Heart right ventricle (tissue), 16 donors: Measurements from ENCODE around the gene EZH1. TPM values are rescaled to one million over a fixed set of nuclear protein-coding genes. Genes with fewer than 3 reads are reported as not detected.

ENCODE experiments used
- ATAC-seq, 8 donors: fragments of 200-7000 bp; cut with Tn5 transposase; one replicate each; pipeline ENCODE4 v1.9.1; 2020; ENCODE audit warnings: mild to moderate bottlenecking in 8 of 8, moderate library complexity in 8 of 8, moderate number of reproducible peaks in 1 of 8
- DNase-seq, 2 donors: peaks; one replicate each; pipeline ENCODE4 v3.0.0-alpha.2; 2020
- H3K27ac ChIP-seq, 10 donors: fragments of 200-600 bp; sonication (generic) in 2 of 10; one replicate each; pipeline versions ENCODE4 v1.5.0 to v1.8.0; 2020 to 2022; ENCODE audit warnings: mild to moderate bottlenecking in 3 of 10
- H3K27me3 ChIP-seq, 7 donors: fragments of 200-600 bp; one replicate each; pipeline ENCODE4 v1.8.0; 2021 to 2022; ENCODE audit warnings: mild to moderate bottlenecking in 2 of 7
- H3K36me3 ChIP-seq, 9 donors: fragments of 200-600 bp; sonication (generic) in 1 of 9; one replicate each; pipeline versions ENCODE4 v1.5.0 to v1.8.0; 2020 to 2022; ENCODE audit warnings: mild to moderate bottlenecking in 2 of 9
- H3K4me1 ChIP-seq, 9 donors: fragments of 200-600 bp; sonication (generic) in 1 of 9; one replicate each; pipeline versions ENCODE4 v1.5.0 to v1.8.0; 2020 to 2022; ENCODE audit warnings: mild to moderate bottlenecking in 4 of 9
- H3K4me3 ChIP-seq, 10 donors: fragments of 200-600 bp; sonication (generic) in 2 of 10; one replicate each; pipeline versions ENCODE4 v1.5.0 to v1.8.0; 2020 to 2022; ENCODE audit warnings: mild to moderate bottlenecking in 7 of 10, moderate library complexity in 2 of 10
- H3K9me3 ChIP-seq, 11 donors: fragments of 200-600 bp in 10 of 11; sonication (generic) in 2 of 11; one replicate each; pipeline versions ENCODE4 v1.5.0 to v1.8.0; 2013 to 2022; ENCODE audit warnings: mild to moderate bottlenecking in 2 of 11, control low read depth in 1 of 11, moderate library complexity in 1 of 11
- CTCF ChIP-seq, 9 donors: fragments of 200-600 bp; sonication (generic) in 2 of 9; IDR thresholded peaks; one replicate each; pipeline versions ENCODE4 v1.5.0 to v1.8.0; 2021 to 2022; ENCODE audit warnings: antibody characterized with exemption in 9 of 9, mild to moderate bottlenecking in 5 of 9, moderate library complexity in 1 of 9
- WGBS, 2 donors: extraction: QIAGEN DNeasy Blood & Tissue Kit; methylation state at CpG; one replicate each; pipeline ENCODE4 v1.1.7; 2013; ENCODE audit warnings: inconsistent platforms in 1 of 2; 5-methylcytosine and 5-hydroxymethylcytosine counted together
- intact Hi-C, 10 donors: fragments of 100-400 bp; cut with DNase I; formaldehyde crosslinking; loops; one replicate each; pipeline versions ENCODE4 v1.11.1 to v1.14.2; 2022
- microRNA-seq, 2 donors: library from miRNA; unstranded; fragments of <30 nt; microRNA quantifications; one replicate each; pipeline ENCODE4 v1.2.0, GENCODE V29; 2021
- polyA plus RNA-seq, 2 donors: library from polyadenylated mRNA; stranded (reverse); fragments of 200-250 nt; gene quantifications; one replicate each; pipeline ENCODE4 v1.2.3, GENCODE V29; 2013
- total RNA-seq, 10 donors: library from RNA; stranded (reverse); fragmentation: NEBNext Ultra II Directional in 3 of 10; extraction: Animal tissue kit (Norgen Biotek cat#: 25700) in 3 of 10; gene quantifications; one replicate each; pipeline versions ENCODE4 v1.2.1 to v1.2.4, GENCODE V29; 2021 to 2023
- donor health status: Arrhythmogenic right ventricular cardiomyopathy.
- donor health status: ischemic (EF 13 %, LVEDD 7.1; RV severe dilation, severe dysfunction).
- donor health status: healthy with polysubstance abuse.
- donor health status: DM: no; HTN: yes; CAD: no.
- donor health status: DM: no; HTN: no; CAD: no.
- donor health status: ischemic (EF 25% LVEDD 6.9; RV normal size, moderate dysfunction).
- donor health status: ischemic (EF 25% LVEDD 5.7; RV mildly dilated, moderate dysfunction).
- donor health status: healthy.
- donor health status: DM: yes; HTN: yes; CAD: no.
- donor health status: Ischemic cardiomyopathy.
- donor health status: ischemic (EF 35%, LVEDD 5.7; RV mildly dilated, moderate dysfunction).
- donor health status: nonischemic (EF 11% LVEDD 7.7; RV severe dilation, severe dysfunction).
- donor health status: DM: yes; HTN: yes; CAD: no.
- donor health status: PGD.
- donor health status: ischemic (EF 29% LVEDD 5.4; RV normal size, mild dysfunction).
- donor health status: nonischemic (EF 23%, LVEDD 6.1; RV moderate dilation, normal function).

The EZH1 gene
- total and polyA plus RNA-seq, 12 donors, result 16.0 to 50.5 (median 45.9) TPM

GRCh38 chr17:42653179-42654124, 91.4 kb downstream of the EZH1 start:
- ATAC-seq (peak; percentile 75 to 88 (median 82)), DNase-seq (peak; percentile 57 to 75)
- no peaks in the 10 kb centered on the region for H3K36me3 ChIP-seq
- intact Hi-C loops, result no loop called here
- TF ChIP-seq CTCF (IDR thresholded peaks at IDR 0.05), result no peak
- H3K27ac ChIP-seq, result peak overlapping the region; percentile 37 to 86 (median 74)
- peaks cover 0 to 14% (median 0%) of the 10 kb centered on the region in 7 donors for H3K27me3 ChIP-seq
- WGBS, 2 donors, result 25 to 27% methylated on average over 41 to 42 of the region's 42 CpGs
- no peaks in the 10 kb centered on the region for H3K9me3 ChIP-seq
- peak overlapping the region in 9 of 10 donors; percentile 21 to 55 (median 45) for H3K4me3 ChIP-seq
- peaks cover 0 to 15% (median 12%) of the 10 kb centered on the region in 9 donors for H3K4me1 ChIP-seq

DNA sequence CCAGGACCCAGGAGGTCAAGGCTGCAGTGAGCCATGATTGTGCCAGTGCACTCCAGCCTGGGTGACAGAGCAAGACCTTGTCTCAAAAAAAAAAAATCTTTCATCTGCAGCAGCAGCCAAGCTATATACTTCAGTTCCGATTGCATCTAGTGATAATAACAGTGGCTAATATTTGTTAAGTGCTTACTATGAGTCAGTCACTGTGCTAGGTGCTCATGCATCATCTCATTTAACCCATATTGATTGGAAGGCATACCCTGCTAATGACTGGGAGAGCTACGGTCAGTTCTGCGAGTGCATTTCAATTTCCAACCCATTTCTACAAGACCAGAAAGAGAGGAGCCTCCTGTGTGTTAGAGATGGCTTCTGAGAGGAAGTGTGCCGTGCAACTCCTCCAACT, 93.4 kb downstream of the EZH1 start:
- intact Hi-C loops, result no loop called here
- DNase-seq, result no peak
- no peak for TF ChIP-seq CTCF (IDR thresholded peaks at IDR 0.05)

More for the DNA sequence above, 93.4 kb downstream of the EZH1 start:
- Histone ChIP-seq H3K27ac (no peak overlapping the region), H3K27me3 (peaks cover 0 to 14% (median 0%) of the 10 kb centered on the region in 7 donors), H3K4me3 (no peak overlapping the region), H3K4me1 (peaks cover 0 to 15% (median 12%) of the 10 kb centered on the region in 9 donors), H3K9me3 (no peaks in the 10 kb centered on the region), H3K36me3 (no peaks in the 10 kb centered on the region)
- ATAC-seq, result no peak
- 76 to 80% methylated on average over 4 of the region's 4 CpGs for WGBS, 2 donors

Small RNA genes within 50 kb of the gene (microRNA-seq; reads per million reads assigned to microRNA genes)
- 0.51 to 1.2 reads per million in 2 donors for gene MIR6780A

Other genes starting within 250 kb of the EZH1 start
- 10 to 100 TPM in 5 of 10 donors, 1 to 10 TPM in 5; 6.8 to 16.0 (median 9.8) TPM for gene NAGLU, start 208.8 kb downstream of the EZH1 start, total RNA-seq
- gene NAGLU, start 208.8 kb downstream of the EZH1 start, polyA plus RNA-seq, result 10 to 100 TPM; 17.0 to 18.3 TPM
- gene HSD17B1, start 192.1 kb downstream of the EZH1 start, total RNA-seq, result 1 to 10 TPM in 2 of 10 donors, under 1 TPM in 8; 0.50 to 2.3 (median 0.78) TPM
- 1 to 10 TPM; 2.2 to 2.6 TPM for gene HSD17B1, start 192.1 kb downstream of the EZH1 start, polyA plus RNA-seq
- gene COASY, start 182.9 kb downstream of the EZH1 start, total RNA-seq, result 10 to 100 TPM; 29.7 to 56.9 (median 32.9) TPM
- gene COASY, start 182.9 kb downstream of the EZH1 start, polyA plus RNA-seq, result 10 to 100 TPM; 46.8 to 50.8 TPM
- 10 to 100 TPM; 45.7 to 87.2 (median 56.4) TPM for gene MLX, start 177.9 kb downstream of the EZH1 start, total RNA-seq
- gene MLX, start 177.9 kb downstream of the EZH1 start, polyA plus RNA-seq, result 10 to 100 TPM; 55.8 to 61.2 TPM
- gene PSMC3IP, start 167.3 kb downstream of the EZH1 start, total RNA-seq, result 1 to 10 TPM; 1.1 to 3.1 (median 1.6) TPM
- 1 to 10 TPM; 2.9 TPM for gene PSMC3IP, start 167.3 kb downstream of the EZH1 start, polyA plus RNA-seq
- gene RETREG3, start 135.7 kb downstream of the EZH1 start, total RNA-seq, result 10 to 100 TPM; 18.5 to 29.9 (median 25.2) TPM
- gene RETREG3, start 135.7 kb downstream of the EZH1 start, polyA plus RNA-seq, result 10 to 100 TPM in 1 of 2 donors, 1 to 10 TPM in 1; 9.8 to 16.1 TPM
- gene TUBG1, start 135.4 kb downstream of the EZH1 start, total RNA-seq, result 10 to 100 TPM; 28.2 to 59.8 (median 43.7) TPM
- 100 to 1,000 TPM in 1 of 2 donors, 10 to 100 TPM in 1; 33.9 to 107 TPM for gene TUBG1, start 135.4 kb downstream of the EZH1 start, polyA plus RNA-seq
- 10 to 100 TPM; 10.6 to 20.4 (median 14.7) TPM for gene TUBG2, start 85.8 kb downstream of the EZH1 start, total RNA-seq
- 10 to 100 TPM in 1 of 2 donors, 1 to 10 TPM in 1; 9.8 to 21.3 TPM for gene TUBG2, start 85.8 kb downstream of the EZH1 start, polyA plus RNA-seq
- 10 to 100 TPM; 12.8 to 34.8 (median 22.0) TPM for gene PLEKHH3, start 68.0 kb downstream of the EZH1 start, total RNA-seq
- gene PLEKHH3, start 68.0 kb downstream of the EZH1 start, polyA plus RNA-seq, result 10 to 100 TPM; 23.6 to 42.1 TPM
- 1 to 10 TPM; 1.0 to 4.8 (median 1.7) TPM for gene CCR10, start 63.2 kb downstream of the EZH1 start, total RNA-seq
- gene CCR10, start 63.2 kb downstream of the EZH1 start, polyA plus RNA-seq, result 1 to 10 TPM; 1.5 to 3.8 TPM
- 10 to 100 TPM in 2 of 10 donors, 1 to 10 TPM in 8; 2.2 to 28.3 (median 3.5) TPM for gene CNTNAP1, start 62.5 kb downstream of the EZH1 start, total RNA-seq
- 1 to 10 TPM; 2.3 to 9.6 TPM for gene CNTNAP1, start 62.5 kb downstream of the EZH1 start, polyA plus RNA-seq
- gene RAMP2, start 16.2 kb upstream of the EZH1 start, total RNA-seq, result 10 to 100 TPM; 32.1 to 54.8 (median 38.2) TPM
- 100 to 1,000 TPM in 1 of 2 donors, 10 to 100 TPM in 1; 46.4 to 105 TPM for gene RAMP2, start 16.2 kb upstream of the EZH1 start, polyA plus RNA-seq
- 10 to 100 TPM; 33.3 to 47.4 (median 37.3) TPM for gene VPS25, start 28.4 kb upstream of the EZH1 start, total RNA-seq
- 10 to 100 TPM; 28.0 to 80.9 TPM for gene VPS25, start 28.4 kb upstream of the EZH1 start, polyA plus RNA-seq
- gene WNK4, start 35.6 kb upstream of the EZH1 start, total RNA-seq, result under 1 TPM in 1 of 10 donors, not detected in 9; 0.14 TPM
- under 1 TPM; 0.03 to 0.07 TPM for gene WNK4, start 35.6 kb upstream of the EZH1 start, polyA plus RNA-seq
- gene COA3, start 53.7 kb upstream of the EZH1 start, total RNA-seq, result 10 to 100 TPM; 56.1 to 85.7 (median 72.1) TPM
- gene COA3, start 53.7 kb upstream of the EZH1 start, polyA plus RNA-seq, result 100 to 1,000 TPM in 1 of 2 donors, 10 to 100 TPM in 1; 91.2 to 142 TPM
- under 1 TPM in 3 of 10 donors, not detected in 7; 0.11 to 0.42 (median 0.39) TPM for gene CNTD1, start 53.8 kb upstream of the EZH1 start, total RNA-seq
- under 1 TPM; 0.20 to 0.29 TPM for gene CNTD1, start 53.8 kb upstream of the EZH1 start, polyA plus RNA-seq
- 10 to 100 TPM; 71.1 to 87.8 (median 78.3) TPM for gene BECN1, start 79.2 kb upstream of the EZH1 start, total RNA-seq
- 10 to 100 TPM; 25.2 to 54.8 TPM for gene BECN1, start 79.2 kb upstream of the EZH1 start, polyA plus RNA-seq
- gene PSME3, start 88.4 kb upstream of the EZH1 start, total RNA-seq, result 10 to 100 TPM; 52.1 to 87.4 (median 70.3) TPM
- gene PSME3, start 88.4 kb upstream of the EZH1 start, polyA plus RNA-seq, result 100 to 1,000 TPM in 1 of 2 donors, 10 to 100 TPM in 1; 26.0 to 103 TPM
- under 1 TPM; 0.14 to 0.72 (median 0.45) TPM for gene AOC2, start 99.5 kb upstream of the EZH1 start, total RNA-seq
- gene AOC2, start 99.5 kb upstream of the EZH1 start, polyA plus RNA-seq, result under 1 TPM; 0.51 to 0.54 TPM
- gene AOC3, start 106.2 kb upstream of the EZH1 start, total RNA-seq, result 10 to 100 TPM in 5 of 10 donors, 1 to 10 TPM in 5; 4.7 to 19.0 (median 10.4) TPM
- 10 to 100 TPM; 16.0 to 18.0 TPM for gene AOC3, start 106.2 kb upstream of the EZH1 start, polyA plus RNA-seq
- not detected for gene G6PC1, start 155.8 kb upstream of the EZH1 start, total RNA-seq
- gene G6PC1, start 155.8 kb upstream of the EZH1 start, polyA plus RNA-seq, result not detected
- 10 to 100 TPM; 20.0 to 34.7 (median 28.9) TPM for gene AARSD1, start 219.4 kb upstream of the EZH1 start, total RNA-seq
- gene AARSD1, start 219.4 kb upstream of the EZH1 start, polyA plus RNA-seq, result 100 to 1,000 TPM in 1 of 2 donors, 10 to 100 TPM in 1; 55.8 to 125 TPM
- 10 to 100 TPM; 35.0 to 58.8 (median 40.5) TPM for gene PTGES3L, start 235.0 kb upstream of the EZH1 start, total RNA-seq
- 10 to 100 TPM; 33.9 to 45.3 TPM for gene PTGES3L, start 235.0 kb upstream of the EZH1 start, polyA plus RNA-seq
- 10 to 100 TPM in 9 of 10 donors, 1 to 10 TPM in 1; 7.5 to 21.0 (median 11.6) TPM for gene RUNDC1, start 235.5 kb upstream of the EZH1 start, total RNA-seq
- 10 to 100 TPM in 1 of 2 donors, 1 to 10 TPM in 1; 5.6 to 10.2 TPM for gene RUNDC1, start 235.5 kb upstream of the EZH1 start, polyA plus RNA-seq